Measurements from ENCODE around the gene CNNM3.
A peak's percentile ranks its signal among the peaks of the same experiment; 100 is the strongest.

Gene CNNM3

GRCh38 chr2:96819128-96819875 is 3.2 kb downstream of the CNNM3 start:
- DNase-seq, result peak; percentile 36 to 72 (median 57)

DNA sequence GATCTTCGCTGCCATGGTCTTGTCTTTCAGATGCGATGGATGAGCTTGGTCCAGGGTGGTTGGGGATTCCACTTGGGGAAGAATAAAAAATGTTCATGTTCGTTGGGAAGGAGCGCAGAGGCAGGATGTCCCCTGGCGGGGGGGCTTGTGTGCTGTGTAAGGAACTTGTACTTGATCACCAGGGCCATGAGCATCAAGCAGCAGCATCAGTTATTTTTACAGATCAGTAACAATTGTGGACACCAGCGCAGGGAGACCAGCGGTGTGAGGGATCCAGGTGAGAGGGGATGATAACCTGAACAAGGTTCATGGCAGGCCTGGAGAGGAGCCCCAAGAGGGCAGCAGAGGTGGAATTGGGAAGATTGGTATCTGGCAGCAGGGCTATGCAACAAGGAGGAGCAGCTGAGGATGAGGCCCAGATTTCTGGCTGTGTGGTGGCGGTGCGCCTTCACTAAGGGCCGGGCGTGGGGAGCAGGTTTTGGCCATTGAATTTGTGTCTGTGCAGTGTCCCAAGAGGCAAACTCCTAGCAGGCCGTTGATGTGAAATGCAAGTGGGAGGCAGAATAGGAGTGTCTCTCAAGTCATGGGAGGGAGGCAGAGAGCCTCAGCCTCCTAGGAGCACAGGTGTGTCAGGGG is 3.9 kb downstream of the CNNM3 start:
- DNase-seq, result no peak

DNA sequence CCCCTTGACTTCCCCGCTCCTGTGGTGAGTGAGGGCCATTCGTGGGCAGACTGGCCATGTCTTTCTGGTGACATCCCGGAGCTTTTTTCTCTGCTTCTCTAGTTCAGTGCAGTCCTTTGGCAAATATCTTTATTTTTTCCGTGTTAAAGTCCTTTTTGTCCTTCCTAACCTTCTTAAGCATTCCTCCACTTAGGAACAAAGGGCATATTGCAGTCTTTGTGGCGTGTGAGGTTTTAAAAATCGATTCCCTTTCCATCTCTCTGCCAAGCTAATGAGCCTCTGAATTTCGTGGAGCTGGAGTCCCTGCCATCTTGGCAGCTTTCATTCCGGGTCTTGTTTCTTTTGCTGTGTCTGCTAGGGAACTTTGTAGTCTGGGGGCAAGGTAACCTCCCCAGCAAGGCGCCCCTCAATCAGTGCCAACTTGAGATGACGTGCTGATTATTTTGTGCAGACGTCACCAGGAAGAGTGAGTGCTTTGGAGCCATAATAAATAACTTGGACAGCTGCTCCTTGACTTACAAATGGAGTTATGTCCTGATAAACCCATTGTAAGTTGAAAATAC is 5.1 kb downstream of the CNNM3 start:
- DNase-seq, result no peak

GRCh38 chr2:96822786-96823185 is 6.7 kb downstream of the CNNM3 start:
- no peak for DNase-seq

- no peak for DNase-seq
Observed at GRCh38 chr2:96823198-96823597, 7.1 kb downstream of the CNNM3 start.

GRCh38 chr2:96824079-96824870 is 8.2 kb downstream of the CNNM3 start:
- no peak for DNase-seq

DNA sequence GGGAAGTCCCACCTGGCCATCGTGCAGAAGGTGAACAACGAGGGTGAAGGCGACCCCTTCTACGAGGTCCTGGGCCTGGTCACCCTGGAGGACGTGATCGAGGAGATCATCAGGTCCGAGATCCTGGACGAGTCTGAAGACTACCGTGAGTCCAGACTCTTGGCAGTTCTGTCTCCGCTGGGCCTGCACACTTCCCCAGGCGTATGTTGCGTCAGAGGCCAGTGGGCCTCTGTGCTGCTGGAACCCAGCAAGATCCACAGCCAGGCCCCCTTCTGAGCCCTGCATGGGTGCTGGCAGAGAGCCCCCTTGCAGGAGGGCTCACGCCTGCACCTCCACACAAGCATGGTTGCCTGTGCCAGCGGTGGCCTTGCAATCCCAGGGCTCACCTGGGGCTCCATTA is 9.0 kb downstream of the CNNM3 start:
- DNase-seq, result no peak

DNA sequence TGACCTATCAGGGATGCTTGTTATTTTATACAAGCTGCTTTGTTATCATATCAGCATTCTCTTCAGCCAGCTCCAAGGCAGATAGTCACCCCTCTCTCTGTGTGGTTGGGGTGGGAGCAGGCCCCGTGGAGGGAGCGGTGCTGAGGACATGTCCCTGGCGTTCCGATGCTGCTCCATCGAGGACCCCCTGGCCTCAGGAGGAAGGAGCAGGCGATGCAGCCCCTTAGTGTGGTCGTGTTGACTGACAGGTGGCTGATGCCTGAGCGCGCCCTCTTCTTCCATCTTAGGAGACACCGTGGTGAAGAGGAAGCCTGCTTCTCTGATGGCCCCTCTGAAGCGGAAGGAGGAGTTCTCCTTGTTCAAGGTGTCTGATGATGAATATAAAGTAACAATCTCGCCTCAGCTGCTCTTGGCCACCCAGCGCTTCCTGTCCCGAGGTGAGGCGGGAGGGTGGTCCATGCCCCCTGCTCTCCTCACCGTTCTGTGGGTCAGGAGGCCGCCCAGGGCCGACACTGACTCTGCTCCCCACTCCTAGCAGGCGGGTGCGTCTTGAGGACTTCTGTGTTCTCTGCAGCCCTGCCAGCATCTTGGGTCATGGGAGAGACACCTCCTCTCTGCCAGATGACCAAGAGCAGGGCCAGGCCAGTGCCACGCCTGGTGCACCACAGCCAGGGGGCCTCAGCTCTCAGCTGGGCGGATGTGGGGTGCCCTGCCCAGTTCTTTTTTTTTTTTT is 10.6 kb downstream of the CNNM3 start:
- no peak for DNase-seq

GRCh38 chr2:96828436-96828835 is 12.4 kb downstream of the CNNM3 start:
- no peak for DNase-seq

GRCh38 chr2:96828874-96829273 is 12.8 kb downstream of the CNNM3 start:
- DNase-seq, result no peak

- no peak for DNase-seq
Observed at GRCh38 chr2:96830044-96830562, 14.0 kb downstream of the CNNM3 start.

- peak in 1 of 3 experiments; percentile 12 for DNase-seq
Observed at GRCh38 chr2:96831679-96832078, 15.6 kb downstream of the CNNM3 start.

DNA sequence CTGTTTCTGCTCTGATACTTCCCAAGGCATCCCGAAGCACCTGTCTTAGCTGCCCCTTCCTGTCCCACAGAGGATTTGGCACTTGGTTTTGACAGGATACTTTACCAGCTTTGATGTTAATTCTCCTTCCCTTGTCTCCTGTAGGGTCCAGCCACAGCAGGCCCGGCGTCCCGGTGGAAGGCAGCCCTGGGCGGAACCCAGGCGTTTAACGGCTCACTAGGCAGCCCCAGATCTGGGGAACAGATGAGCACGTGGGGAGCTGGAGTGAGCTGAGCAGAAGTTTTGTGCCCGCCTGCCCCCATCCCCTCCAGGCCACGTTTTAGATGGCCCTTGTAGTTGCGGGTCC is 16.3 kb downstream of the CNNM3 start:
- DNase-seq, result no peak

DNA sequence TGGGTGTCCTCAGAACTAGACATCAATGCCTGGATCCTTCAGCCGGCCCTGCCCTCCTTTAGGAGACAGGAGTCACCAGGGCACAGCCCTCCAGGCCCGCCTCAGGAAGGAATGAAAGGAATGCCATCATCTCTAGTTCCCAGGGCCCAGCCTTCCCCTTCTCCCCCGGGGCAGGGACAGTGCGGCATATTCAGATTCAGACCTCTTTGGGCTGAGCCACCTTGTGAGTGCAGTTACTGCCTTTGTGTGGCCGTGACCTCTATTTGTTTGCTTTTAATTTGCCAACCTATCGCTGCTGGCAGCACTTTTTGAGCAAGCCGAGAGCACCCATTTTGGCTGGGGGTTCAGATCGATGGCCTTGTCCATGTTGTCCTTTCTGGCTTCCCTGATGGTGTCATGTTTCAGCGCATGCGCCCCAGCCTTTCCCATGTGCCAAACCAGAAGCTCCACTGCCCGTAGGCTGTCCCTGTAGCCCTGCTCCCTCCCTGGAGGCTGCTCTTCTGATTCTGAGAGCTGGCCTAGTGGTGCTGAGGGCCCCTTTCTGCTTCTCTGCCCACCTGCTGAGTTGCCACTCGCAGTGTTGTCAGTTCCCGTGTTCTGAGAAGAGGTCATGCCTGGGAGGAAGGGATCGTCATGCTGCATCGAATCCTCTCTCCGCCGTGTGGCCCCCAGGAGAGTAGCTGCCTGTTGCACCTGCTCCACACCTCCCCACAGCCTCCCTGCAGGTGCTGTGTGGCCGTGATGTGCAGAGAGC is 16.9 kb downstream of the CNNM3 start:
- peak; percentile 92 to 98 (median 94) for DNase-seq

DNA sequence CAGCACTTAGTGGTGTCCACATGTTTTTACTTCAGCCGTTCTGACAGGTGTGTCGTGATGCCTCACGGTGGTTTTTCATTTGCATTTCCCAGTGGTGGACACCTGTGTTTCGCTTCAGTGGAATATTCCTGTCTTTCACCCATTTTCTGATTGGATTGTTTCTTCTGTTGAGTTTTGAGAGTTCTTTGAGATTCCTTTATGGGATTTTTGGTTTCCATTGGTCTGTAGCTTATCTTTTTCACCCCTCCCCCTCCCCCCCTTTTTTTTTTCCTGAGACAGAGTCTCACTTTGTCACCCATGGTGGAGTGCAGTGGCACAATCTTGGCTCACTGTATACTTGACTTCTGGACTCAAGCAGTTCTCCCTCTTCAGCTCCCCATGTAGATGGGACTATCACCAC is 19.8 kb downstream of the CNNM3 start:
- no peak for DNase-seq

DNA sequence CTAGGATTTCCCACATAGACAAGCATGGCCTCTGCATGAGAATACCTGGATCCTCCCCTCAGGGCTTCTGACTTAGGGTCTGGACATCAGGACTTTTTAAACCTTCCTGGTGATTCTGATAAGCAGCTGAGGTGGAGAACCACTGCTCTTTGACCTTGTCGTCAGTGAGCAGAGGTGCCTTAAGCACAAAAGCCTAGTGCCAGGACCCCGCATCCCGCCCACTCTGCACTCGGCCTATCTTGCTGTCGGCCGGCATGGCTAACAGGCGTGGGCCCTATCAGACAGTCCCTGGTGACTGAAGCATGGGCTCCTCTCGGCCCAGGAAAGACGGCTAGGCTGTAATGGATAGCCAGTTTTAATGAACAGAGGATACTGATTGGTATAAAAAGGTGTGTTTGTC is 21.5 kb downstream of the CNNM3 start:
- no peak for DNase-seq

DNA sequence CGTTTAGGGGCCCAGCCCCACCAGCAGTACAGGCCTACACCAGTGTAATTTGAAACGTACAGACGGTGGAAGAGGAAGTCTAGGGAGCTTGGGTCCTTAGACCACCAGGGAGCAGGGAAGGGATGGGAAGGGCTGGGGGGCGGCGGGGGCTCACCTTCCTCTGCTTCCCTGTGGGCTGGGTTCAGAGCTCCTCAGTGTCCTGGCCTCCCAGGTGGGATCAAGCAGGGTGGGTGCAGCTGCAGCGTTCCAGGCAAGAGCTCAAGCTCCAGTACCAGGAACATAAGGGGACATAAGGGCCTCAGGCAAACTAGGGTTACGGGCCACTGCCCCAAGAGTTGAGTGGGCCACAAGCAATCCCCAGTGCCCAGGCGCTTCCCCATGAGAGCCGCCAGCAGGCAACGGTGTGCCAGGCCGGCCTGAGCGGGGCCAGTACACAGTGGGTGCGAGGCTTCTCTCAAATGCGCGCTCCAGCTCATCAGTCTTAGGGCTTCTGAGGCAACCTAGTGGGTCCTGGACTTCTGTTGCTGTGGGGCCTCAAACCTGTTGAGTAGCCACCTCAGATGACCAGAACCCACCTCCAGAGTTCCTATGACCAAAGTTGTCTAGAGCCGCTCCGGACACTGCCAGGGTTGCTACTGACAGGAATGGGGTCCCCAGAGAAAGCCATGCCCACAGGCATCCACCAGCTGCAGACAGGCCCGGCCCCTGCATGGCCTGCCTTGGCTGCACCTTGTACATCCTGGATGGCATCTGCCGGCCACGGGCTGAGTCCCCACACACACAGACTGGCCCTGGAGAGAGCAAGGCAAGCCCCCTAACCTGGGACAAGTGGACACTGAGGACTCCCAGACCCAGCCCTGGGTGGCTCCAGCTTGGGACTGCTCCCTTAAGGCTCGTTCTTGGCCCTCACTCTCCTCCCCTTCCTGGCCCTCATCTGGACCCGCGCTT is 22.6 kb downstream of the CNNM3 start:
- DNase-seq, result no peak

DNA sequence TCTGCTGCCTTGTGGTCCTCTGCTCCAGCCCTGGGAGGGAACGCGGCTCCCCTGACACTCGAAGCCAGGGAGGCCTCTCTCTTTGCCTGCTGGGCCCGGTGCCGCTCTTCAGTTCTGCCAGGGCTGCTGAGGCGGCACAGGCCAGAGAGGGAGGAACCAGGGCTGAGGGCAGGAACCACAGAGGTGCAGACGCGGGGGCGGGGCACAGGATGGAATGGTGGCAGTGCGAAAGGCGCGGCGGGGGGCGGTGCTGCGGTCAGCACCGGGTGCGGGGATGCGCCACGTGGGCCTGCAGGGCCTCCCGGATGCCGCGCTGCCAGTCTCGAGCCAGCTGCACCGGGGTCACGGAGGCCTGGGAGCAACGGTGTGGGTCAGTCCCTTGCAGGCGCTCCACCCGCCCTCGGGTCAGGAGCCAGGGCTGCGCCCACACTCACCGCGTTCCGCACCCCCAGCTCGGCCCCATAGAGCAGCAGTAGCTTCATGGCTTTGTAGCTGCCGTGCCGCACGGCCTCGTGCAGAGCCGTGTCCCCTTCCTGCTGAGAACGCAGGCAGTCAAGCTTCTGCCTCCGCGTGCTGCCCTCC is 23.3 kb downstream of the CNNM3 start:
- peak in 1 of 3 experiments; percentile 54 for DNase-seq

DNA sequence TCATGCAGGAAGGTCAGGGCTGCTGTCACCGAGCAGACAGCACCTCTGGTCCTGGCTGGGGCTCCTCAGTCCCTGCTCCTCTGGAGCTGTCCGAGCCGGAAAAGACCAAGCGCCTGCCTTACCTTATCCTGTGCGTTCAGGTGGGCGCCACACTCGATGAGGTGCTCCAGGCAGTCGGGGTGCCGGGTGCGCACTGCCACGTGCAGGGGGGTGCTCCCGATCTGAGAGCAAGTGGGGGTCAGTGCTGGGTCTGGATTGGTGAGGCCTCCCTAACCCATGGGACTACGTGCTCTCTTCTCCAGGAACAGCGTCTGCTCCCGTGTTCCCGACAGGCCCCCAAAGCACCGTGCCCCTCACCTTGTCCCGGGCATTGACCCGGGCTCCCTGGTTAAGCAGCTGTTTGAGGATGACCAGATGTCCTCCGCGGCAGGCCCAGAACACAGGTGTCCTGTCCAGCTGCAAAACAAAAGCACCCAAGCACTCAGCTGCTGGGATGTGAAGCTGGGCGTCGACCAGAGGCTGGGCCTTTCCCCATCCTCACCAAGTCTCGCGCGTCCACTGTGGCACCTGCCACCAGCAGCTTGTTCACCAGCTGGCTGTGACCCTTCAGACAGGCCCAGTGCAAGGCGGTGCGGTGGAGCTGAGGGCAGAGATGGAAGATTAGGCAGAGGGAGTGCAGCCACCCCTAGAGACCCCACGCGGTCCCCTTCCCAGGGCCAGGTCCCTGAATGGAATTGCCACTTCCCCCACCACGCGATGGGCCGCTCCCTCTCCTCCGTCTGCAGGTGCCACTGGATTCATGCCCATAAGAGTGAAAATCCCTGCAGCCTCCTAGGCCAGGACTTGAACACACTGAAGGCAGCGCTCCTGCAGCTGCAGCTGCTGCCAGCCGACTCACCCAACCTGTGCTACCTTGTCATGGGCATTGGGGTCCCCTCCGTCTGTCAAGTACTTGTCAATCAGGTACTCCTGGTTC is 24.1 kb downstream of the CNNM3 start:
- DNase-seq, result no peak
